ENCODE data around the gene FAM120B. TPM values are rescaled to one million over a fixed set of nuclear protein-coding genes. Genes with fewer than 3 reads are reported as not detected.
A peak's percentile ranks its signal among the peaks of the same experiment; 100 is the strongest.

FAM120B gene
- total and polyA plus RNA-seq, 2 of the 4 experiments (the other 2 are of a cell fraction), result 15.3 to 28.0 TPM

DNA sequence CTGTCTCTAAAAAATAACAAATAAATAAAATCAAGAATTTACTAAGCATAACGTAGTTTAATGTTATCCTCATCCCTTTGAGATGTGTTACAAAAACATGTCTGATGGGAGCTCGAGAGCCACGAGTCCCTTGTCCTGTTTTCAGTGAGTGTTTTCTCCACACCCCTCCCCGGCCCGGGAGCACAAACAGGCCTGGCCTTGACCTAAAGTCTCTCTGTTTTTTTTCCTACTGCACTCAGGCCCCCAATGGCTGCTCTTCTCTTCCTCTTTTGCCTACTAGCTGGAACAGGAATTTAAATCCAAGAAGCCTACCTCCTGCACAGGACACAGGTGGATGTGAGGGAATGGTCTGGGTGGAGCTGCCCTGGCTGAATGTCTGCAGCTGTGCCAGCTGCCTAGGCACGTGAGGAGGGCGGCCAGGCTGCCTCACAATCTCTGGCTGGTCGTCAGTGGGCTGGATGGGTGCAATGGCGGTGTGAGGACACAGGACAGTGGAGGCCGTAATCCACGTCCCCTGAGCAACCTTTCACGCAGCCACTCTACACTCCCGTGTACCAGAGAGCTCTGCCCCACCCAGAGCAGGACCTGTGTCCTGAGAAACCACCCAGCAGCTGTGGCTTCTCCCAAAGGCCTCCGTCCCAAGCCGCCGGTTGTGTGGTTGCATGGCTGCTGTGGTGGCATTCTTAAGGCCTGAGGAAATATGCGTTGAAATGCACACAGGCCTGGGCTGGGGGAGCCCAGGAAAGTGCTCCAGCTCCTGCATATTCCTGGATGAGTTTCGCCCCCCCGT lies 117.5 kb downstream of the FAM120B start:
- Histone ChIP-seq H4K5ac (ENCODE audit: low read depth, low read length) (no peak overlapping the region), H3K36me3 (ENCODE audit: control insufficient read depth, insufficient read depth, low read length) (no peaks in the 10 kb centered on the region), H2BK5ac (ENCODE audit: low read depth, low read length, poor library complexity, severe bottlenecking) (no peak overlapping the region), H3K56ac (ENCODE audit: extremely low read depth, insufficient read depth, low read length) (no peak overlapping the region), H2AFZ (replicated peaks; ENCODE audit: low read length, poor library complexity) (no peak overlapping the region), H3K23ac (ENCODE audit: low read depth, low read length) (no peak overlapping the region), H3K27ac (ENCODE audit: insufficient read depth, low read length) (no peak overlapping the region), H3K4me1 (ENCODE audit: control insufficient read depth, insufficient read depth, low read length) (peaks cover 3% of the 10 kb centered on the region; the same call in 1 of the 2 replicates), H3K79me1 (ENCODE audit: low read depth in 1 of 2, low read length in 2 of 2) (no peaks in the 10 kb centered on the region), H3K9me3 (ENCODE audit: control insufficient read depth, insufficient read depth, low read length) (no peaks in the 10 kb centered on the region), H2BK120ac (ENCODE audit: low read depth, low read length) (no peak overlapping the region), H2AK5ac (ENCODE audit: low read depth, low read length) (no peak overlapping the region), H3K4me3 (ENCODE audit: insufficient read depth, low read depth, low read length) (no peak overlapping the region), H3K18ac (ENCODE audit: low read depth, low read length) (no peak overlapping the region), H3K4ac (ENCODE audit: low read depth, low read length) (no peak overlapping the region), H2BK15ac (ENCODE audit: low read depth, low read length) (no peak overlapping the region), H3K9me1 (ENCODE audit: insufficient read depth, low read length) (0 out of 2 replicates have a peak, but pooled peaks cover 3% of the 10 kb centered on the region), H3K4me2 (ENCODE audit: low read depth, low read length) (no peak overlapping the region), H2BK20ac (ENCODE audit: low read depth, low read length) (no peak overlapping the region), H3K9ac (ENCODE audit: low read depth, low read length) (no peak overlapping the region), H3K14ac (replicated peaks; ENCODE audit: low read depth, low read length) (no peak overlapping the region), H4K91ac (ENCODE audit: insufficient read depth, low read depth, low read length) (no peak overlapping the region), H4K20me1 (ENCODE audit: insufficient read depth, low read length) (no peaks in the 10 kb centered on the region), H2AK9ac (replicated peaks; ENCODE audit: low read depth, low read length, poor library complexity) (no peak overlapping the region), H4K8ac (ENCODE audit: low read depth in 2 of 2, low read length in 2 of 2) (no peak overlapping the region), H3K27me3 (ENCODE audit: control insufficient read depth, insufficient read depth, low read length) (peaks cover 2% of the 10 kb centered on the region)
- no TSS peak for BruUV-seq (replicated peaks)
- ChIA-PET CTCF (interaction anchor here (0.8 kb wide), 1 partner anchor 18 kb away, joined by 6 read pairs; no protein-coding TSS in a partner anchor), POLR2A (ENCODE audit: unreplicated experiment) (no interaction called here)
- WGBS, 2 experiments (ENCODE audit: extremely low coverage in 2 of 2, insufficient read length in 1 of 2), result 66% methylated on average over 9 of the region's 19 CpGs; no CpG with 5 or more reads in 1 of the 2 experiments
- no peak for TF ChIP-seq CEBPB (IDR thresholded peaks at IDR 0.05; ENCODE audit: low read depth, low read length)
- TF ChIP-seq, protein P1, sequence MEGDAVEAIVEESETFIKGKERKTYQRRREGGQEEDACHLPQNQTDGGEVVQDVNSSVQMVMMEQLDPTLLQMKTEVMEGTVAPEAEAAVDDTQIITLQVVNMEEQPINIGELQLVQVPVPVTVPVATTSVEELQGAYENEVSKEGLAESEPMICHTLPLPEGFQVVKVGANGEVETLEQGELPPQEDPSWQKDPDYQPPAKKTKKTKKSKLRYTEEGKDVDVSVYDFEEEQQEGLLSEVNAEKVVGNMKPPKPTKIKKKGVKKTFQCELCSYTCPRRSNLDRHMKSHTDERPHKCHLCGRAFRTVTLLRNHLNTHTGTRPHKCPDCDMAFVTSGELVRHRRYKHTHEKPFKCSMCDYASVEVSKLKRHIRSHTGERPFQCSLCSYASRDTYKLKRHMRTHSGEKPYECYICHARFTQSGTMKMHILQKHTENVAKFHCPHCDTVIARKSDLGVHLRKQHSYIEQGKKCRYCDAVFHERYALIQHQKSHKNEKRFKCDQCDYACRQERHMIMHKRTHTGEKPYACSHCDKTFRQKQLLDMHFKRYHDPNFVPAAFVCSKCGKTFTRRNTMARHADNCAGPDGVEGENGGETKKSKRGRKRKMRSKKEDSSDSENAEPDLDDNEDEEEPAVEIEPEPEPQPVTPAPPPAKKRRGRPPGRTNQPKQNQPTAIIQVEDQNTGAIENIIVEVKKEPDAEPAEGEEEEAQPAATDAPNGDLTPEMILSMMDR (conservative IDR thresholded peaks at IDR 0.05; ENCODE audit: low read depth, low read length), result 0 out of 2 replicates have a peak, but pooled peaks have one; percentile 2
- no peak for DNase-seq
- intact Hi-C loops (cut with micrococcal nuclease), result no loop called here
- dilution Hi-C loops (cut with HindIII; ENCODE audit: low sequenced_read_pairs, unreplicated experiment), result no loop called here
- in situ Hi-C loops (cut with MboI; ENCODE audit: low sequenced_read_pairs), result no loop called here
- ATAC-seq (ENCODE audit: low read depth), result peak; percentile 18; the same call in 1 of the 2 replicates
